ENCODE data around the gene BAZ1A. TPM values are rescaled to one million over a fixed set of nuclear protein-coding genes. Genes with fewer than 3 reads are reported as not detected.

Gene BAZ1A
- total RNA-seq, 2 experiments from 2014 or later, result 47.4 to 49.4 TPM

DNA sequence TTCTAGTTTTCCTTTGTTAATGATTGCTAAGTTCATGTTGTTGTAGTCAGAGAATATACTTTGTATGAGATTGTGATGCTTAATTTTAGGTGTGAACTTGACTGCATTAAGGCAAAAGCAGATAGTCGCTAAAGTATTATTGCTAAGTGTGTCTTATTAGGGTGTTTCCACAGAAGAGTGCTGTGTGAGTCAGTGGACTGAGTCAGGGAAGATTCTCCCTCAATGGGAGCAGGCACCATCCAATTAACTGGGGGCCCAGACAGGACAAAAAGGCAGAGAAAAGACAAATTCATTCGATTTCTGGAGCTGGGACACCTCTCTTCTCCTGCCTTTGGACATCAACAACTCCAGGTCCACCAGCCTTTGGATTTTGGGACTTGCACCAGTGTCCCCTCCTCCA is 48.5 kb downstream of the BAZ1A start:
- ChIA-PET POLR2A (no interaction called here), CTCF (no interaction called here)
- peaks cover 23% of the 10 kb centered on the region for H3K4me1 Mint-ChIP-seq (ENCODE audit: low read depth)
- ATAC-seq, result no peak
- TF ChIP-seq, protein P1, sequence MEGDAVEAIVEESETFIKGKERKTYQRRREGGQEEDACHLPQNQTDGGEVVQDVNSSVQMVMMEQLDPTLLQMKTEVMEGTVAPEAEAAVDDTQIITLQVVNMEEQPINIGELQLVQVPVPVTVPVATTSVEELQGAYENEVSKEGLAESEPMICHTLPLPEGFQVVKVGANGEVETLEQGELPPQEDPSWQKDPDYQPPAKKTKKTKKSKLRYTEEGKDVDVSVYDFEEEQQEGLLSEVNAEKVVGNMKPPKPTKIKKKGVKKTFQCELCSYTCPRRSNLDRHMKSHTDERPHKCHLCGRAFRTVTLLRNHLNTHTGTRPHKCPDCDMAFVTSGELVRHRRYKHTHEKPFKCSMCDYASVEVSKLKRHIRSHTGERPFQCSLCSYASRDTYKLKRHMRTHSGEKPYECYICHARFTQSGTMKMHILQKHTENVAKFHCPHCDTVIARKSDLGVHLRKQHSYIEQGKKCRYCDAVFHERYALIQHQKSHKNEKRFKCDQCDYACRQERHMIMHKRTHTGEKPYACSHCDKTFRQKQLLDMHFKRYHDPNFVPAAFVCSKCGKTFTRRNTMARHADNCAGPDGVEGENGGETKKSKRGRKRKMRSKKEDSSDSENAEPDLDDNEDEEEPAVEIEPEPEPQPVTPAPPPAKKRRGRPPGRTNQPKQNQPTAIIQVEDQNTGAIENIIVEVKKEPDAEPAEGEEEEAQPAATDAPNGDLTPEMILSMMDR (IDR thresholded peaks at IDR 0.05), result no peak
- no peak overlapping the region for H3K4me3 Mint-ChIP-seq
- H3K9me3 Mint-ChIP-seq, result no peaks in the 10 kb centered on the region
- H3K36me3 Mint-ChIP-seq (ENCODE audit: low read depth), result peaks cover 46% of the 10 kb centered on the region
- intact Hi-C loops (cut with micrococcal nuclease), result no loop called here
- peak overlapping the region; percentile 58 for H3K27ac Mint-ChIP-seq
- H3K27me3 Mint-ChIP-seq, result no peaks in the 10 kb centered on the region
- DNase-seq, result no peak

- DNase-seq (no peak), ATAC-seq (no peak)
- intact Hi-C loops (cut with micrococcal nuclease), result no loop called here
- H3K4me3 Mint-ChIP-seq, result no peak overlapping the region
- H3K4me1 Mint-ChIP-seq (ENCODE audit: low read depth), result peaks cover 13% of the 10 kb centered on the region
- ChIA-PET POLR2A (no interaction called here), CTCF (no interaction called here)
- H3K27me3 Mint-ChIP-seq, result no peaks in the 10 kb centered on the region
- peaks cover 51% of the 10 kb centered on the region for H3K36me3 Mint-ChIP-seq (ENCODE audit: low read depth)
- TF ChIP-seq, protein P1 (IDR thresholded peaks at IDR 0.05), result no peak
- peak overlapping the region; percentile 11 for H3K27ac Mint-ChIP-seq
- no peaks in the 10 kb centered on the region for H3K9me3 Mint-ChIP-seq
Observed at GRCh38 chr14:34824826-34825225, 50.3 kb downstream of the BAZ1A start.

DNA sequence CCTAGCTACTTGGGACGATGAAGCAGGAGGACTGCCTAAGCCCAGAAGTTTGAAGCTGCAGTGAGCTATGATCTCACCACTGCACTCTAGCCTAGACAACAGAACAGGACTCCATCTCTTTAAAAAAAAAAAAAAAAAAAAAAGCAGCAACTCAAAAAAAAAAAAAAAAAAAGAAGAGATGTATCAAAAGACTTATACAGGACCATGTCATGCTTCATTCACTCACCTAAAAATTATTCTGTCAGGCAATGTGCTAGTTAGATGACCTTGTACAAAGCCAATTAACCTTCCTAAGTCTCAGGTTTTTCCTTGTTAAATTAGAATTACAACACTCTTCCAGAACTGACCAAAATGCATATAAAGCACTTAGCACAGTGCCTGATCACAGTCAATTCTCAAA is 50.9 kb downstream of the BAZ1A start:
- intact Hi-C loops (cut with micrococcal nuclease), result no loop called here
- POLR2A ChIA-PET, result no interaction called here
- H3K27ac Mint-ChIP-seq, result no peak overlapping the region
- H3K9me3 Mint-ChIP-seq, result no peaks in the 10 kb centered on the region
- TF ChIP-seq, protein P1 (IDR thresholded peaks at IDR 0.05), result no peak
- CTCF ChIA-PET, result no interaction called here
- no peak overlapping the region for H3K4me3 Mint-ChIP-seq
- H3K4me1 Mint-ChIP-seq (ENCODE audit: low read depth), result peaks cover 8% of the 10 kb centered on the region
- no peak for DNase-seq
- no peaks in the 10 kb centered on the region for H3K27me3 Mint-ChIP-seq
- ATAC-seq, result no peak
- peaks cover 49% of the 10 kb centered on the region for H3K36me3 Mint-ChIP-seq (ENCODE audit: low read depth)

DNA sequence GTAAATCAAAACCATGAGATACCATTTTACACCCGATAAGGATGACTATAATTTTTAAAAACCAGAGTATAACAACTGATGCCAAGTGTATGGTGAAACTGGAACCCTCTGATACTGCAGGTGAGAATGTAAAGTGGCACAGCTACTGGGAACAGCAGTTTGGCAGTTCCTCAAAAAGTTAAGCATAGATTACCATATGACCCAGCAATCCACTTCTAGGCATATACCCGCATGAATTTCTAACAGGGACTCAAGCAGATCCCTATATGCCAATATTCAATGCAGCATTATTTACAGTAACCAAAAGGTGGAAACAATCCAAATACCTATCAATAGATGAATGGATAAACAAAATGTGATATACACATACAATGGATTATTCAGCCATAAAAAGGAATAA is 57.4 kb downstream of the BAZ1A start:
- CTCF ChIA-PET, result interaction anchor here (1.1 kb wide), 1 partner anchor 25 kb away, joined by 3 read pairs; no protein-coding TSS in a partner anchor
- no peak for DNase-seq
- peaks cover 10% of the 10 kb centered on the region for H3K4me1 Mint-ChIP-seq (ENCODE audit: low read depth)
- no peak overlapping the region for H3K27ac Mint-ChIP-seq
- H3K36me3 Mint-ChIP-seq (ENCODE audit: low read depth), result peaks cover 32% of the 10 kb centered on the region
- H3K9me3 Mint-ChIP-seq, result no peaks in the 10 kb centered on the region
- H3K4me3 Mint-ChIP-seq, result no peak overlapping the region
- intact Hi-C loops (cut with micrococcal nuclease), result no loop called here
- ATAC-seq, result no peak
- POLR2A ChIA-PET, result no interaction called here
- H3K27me3 Mint-ChIP-seq, result no peaks in the 10 kb centered on the region
- TF ChIP-seq, protein P1 (IDR thresholded peaks at IDR 0.05), result no peak

DNA sequence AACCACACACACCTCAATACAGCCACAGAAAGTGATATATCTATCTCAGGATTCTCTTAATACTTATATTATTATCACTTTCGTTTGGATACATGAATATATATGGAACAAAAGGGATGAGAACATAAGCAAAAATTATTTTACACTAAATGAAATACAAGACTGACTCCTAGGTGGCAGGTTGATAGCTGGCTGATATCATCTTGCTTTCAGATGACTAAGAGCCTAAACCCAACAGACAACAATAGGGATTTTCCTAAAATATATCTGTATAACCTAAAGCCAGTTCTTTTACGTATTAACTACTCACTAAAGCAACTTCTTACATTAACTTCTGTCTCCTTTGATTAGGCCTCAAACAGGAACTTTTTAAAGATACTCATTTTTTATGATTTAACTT is 65.1 kb downstream of the BAZ1A start:
- H3K27me3 Mint-ChIP-seq, result no peaks in the 10 kb centered on the region
- H3K9me3 Mint-ChIP-seq, result peaks cover 9% of the 10 kb centered on the region
- POLR2A ChIA-PET, result interaction anchor here (0.7 to 1.2 kb wide), 2 partner anchors 63 to 125 kb away, joined by 3 to 4 read pairs; no protein-coding TSS in a partner anchor
- CTCF ChIA-PET, result interaction anchor here (1.0 kb wide), 1 partner anchor 26 kb away, joined by 3 read pairs; no protein-coding TSS in a partner anchor
- peaks cover 33% of the 10 kb centered on the region for H3K36me3 Mint-ChIP-seq (ENCODE audit: low read depth)
- peak; percentile 45 for ATAC-seq
- TF ChIP-seq, protein P1 (IDR thresholded peaks at IDR 0.05), result no peak
- H3K27ac Mint-ChIP-seq, result peak overlapping the region; percentile 14
- no peak overlapping the region for H3K4me3 Mint-ChIP-seq
- H3K4me1 Mint-ChIP-seq (ENCODE audit: low read depth), result peaks cover 18% of the 10 kb centered on the region
- DNase-seq, result no peak
- intact Hi-C loops (cut with micrococcal nuclease), result no loop called here

Measured in activated CD8-positive, alpha-beta T cell treated with anti-CD3 and anti-CD28 coated beads for 36 hours (primary cell).